ENCODE measurements around the gene FOXO3.

DNA sequence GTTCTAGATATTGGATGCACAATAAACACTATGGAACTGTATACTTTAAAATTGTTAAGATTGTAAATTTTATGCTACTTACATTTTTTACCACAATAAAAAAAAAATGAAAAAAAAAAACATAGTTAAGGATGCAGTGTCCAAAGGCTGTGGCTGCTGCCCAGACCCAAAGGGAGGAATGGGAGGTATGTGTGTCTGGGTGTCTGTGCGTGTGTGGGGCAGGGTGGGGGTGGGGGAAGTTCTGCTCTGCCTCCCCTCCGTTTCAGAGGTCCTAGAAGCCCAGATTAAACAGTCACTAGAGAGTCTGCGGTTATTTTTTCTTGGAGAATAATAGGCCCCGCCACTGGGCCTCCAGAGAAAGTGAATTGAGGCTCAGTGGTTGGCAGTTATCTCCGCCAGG lies 151.1 kb downstream of the FOXO3 start:
- no peak for TF ChIP-seq CTCF (conservative IDR thresholded peaks at IDR 0.05 in 1 of 2, IDR thresholded peaks at IDR 0.05 in 1 of 2; ENCODE audit: extremely low read depth in 1 of 2, insufficient read depth in 1 of 2, low read depth in 1 of 2, low read length in 2 of 2)
- TF ChIP-seq EZH2 (IDR thresholded peaks at IDR 0.05; ENCODE audit: borderline replicate concordance, low read length), result no peak

Measured in mammary epithelial cell (primary cell).